Activated CD4-positive, CD25-positive, alpha-beta regulatory T cell treated with anti-CD3 and anti-CD28 coated beads, Interleukin-2, amount 50 U/mL, for 72 hours (primary cell): Measurements from ENCODE around the gene P3H4.

Source experiments
- DNase-seq: peaks from one replicate; pipeline ENCODE4 v3.0.0; 2021

The P3H4 gene

DNA sequence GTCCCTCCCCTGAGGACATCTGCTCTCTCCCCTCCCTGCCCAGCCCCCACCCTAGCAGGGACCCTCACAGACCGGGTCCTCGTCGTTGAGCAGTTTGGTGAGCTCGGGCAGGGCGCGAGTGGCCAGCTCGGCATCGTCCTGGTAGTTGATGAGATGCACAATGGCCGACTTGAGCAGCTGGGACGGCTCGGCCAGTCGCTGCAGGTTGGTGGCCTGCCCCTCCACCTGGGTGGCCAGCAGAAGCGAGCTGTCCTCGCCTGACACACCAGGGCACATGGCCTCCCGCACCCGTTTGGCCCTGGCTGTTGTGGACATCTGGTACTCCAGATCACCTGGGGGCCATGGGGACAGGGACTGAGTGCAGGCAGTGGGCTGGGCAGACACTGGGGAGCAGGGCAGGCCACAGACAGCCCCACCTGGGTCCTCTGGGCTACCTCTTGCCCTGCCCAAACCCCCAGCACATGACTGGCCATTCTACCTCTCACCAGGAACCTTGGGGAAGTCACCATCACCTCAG is 42.3 kb downstream of the P3H4 start:
- DNase-seq: no peak

DNA sequence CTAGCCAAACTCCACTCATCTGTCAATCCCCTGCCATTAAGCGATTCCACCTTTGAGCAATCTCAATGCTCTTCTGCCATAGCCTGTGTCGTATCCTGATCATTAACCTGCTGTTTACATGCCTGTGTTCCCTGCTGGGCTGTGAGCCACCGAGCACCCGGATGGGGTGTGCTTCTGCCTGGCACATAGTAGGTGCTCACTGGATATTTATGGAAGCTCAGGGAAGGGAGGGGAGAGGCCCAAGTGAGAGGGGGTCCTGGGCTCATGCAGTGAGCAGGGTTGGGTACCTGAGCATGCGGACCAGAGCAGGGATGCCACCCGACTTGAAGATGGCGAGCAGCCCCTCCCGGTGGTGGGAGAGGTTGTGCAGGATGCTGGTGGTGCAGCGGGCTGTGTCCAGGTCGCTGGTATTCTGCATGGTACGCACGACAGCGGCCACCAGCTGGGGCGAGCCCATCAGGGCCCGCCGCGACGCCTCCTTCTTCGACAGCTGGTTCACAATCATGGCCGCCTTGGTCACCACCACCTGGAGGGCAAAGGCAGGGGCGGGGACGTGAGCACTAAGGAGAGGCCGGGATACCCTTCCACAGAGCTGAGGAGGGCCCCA is 43.0 kb downstream of the P3H4 start:
- DNase-seq: no peak

DNA sequence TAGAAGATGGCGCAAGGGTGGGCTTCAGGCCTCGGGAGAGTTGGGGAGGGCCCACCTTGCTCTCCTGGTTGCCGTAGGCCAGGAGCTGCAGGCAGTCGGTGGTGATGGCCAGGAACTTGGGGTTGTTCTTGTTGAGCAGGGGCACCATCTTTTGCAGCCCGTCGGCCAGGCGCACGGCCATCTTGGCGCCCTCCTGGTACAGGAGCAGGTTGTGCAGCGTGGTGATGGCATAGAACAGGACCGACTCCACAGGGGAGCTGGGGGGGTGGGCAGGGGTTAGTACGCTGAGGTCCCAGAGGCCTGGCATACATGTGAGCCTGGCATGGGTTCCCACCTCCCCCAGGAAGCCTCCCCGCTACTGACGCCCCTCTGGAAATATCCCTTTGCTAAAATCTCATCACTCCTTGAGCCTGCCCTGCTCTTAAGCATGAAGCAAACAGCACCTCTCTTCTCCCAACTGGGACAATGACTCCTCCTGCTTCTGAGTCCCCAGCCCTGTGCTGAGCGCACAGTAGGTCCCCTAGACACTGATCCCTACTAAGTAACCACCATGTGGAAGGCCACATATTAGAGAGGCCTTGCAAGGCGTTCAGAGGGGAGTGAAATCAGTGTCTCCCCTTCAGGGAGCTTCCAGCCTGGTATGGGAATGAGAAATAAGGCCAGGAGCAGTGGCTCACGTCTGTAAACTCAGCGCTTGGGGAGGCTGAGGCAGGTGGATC is 44.3 kb downstream of the P3H4 start:
- DNase-seq: no peak

- DNase-seq: no peak
Measured at GRCh38 chr17:41766135-41766534, 45.6 kb downstream of the P3H4 start.

DNA sequence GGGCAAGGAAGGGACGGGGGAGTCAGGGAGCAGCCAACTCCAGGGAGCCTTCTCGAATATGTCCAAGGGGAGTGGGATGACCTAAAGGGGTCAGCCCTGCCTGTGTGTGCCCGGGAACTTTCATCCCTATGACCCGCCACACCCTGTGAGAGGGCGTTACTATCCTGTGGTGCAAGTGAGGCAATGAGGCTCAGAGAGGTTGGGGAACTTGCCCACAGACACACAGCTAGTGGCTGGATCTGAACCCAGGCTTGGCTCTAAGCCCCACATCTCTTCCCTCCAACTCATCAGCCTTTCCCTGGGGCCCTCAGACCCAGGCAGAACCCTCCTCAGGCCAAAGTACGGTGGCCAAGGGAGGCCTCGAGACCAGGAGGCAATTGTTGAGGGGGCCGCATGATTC is 48.4 kb downstream of the P3H4 start:
- no peak for DNase-seq

- no peak for DNase-seq
Measured at GRCh38 chr17:41762841-41763240, 48.9 kb downstream of the P3H4 start.

- no peak for DNase-seq
Measured at GRCh38 chr17:41762391-41762790, 49.4 kb downstream of the P3H4 start.

DNA sequence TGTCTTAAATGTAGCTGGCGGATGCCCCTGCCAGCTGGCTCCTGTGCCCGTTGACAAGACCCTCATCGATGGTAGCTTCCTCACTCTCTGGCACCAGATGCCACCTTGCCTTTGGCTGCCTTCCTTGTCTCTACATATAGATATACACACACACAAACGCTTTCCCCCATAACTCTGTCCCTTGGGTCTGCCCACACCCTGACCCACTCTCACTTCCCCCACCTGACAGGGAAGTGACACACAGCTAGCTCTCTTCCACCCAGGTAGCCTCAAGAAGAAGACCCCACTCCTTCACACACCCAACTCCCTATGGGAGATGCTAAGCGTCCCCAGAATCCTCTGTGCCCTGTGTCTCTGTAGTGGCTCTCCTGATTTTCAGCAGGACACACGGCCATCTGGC is 50.9 kb downstream of the P3H4 start:
- no peak for DNase-seq

GRCh38 chr17:41758601-41759000 is 53.1 kb downstream of the P3H4 start:
- no peak for DNase-seq

DNA sequence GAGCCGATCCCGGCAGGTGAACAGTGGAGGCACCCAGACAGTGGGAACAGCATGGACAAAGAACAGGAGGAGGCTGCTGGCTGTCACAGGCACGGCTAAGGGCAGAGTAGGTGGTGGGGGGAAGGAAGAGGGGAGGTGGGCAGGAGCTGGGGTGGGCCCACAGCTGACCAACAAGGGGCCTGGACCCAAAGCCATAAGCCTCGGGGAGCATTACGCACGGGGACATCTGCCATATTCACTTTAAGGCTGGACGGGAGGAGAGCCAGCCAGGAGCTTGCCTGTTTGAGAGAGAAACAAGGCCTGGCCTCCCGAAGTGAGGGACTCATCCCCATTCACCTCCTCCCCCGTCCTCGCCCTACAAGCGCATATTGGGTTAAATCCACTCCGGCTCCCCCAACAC is 57.7 kb downstream of the P3H4 start:
- DNase-seq: no peak
